ENCODE results near the gene ZNF474. TPM values are rescaled to one million over a fixed set of nuclear protein-coding genes. Genes with fewer than 3 reads are reported as not detected.

The ZNF474 gene
- total and polyA plus RNA-seq, 2 of the 4 experiments (the other 2 are of a cell fraction): 0.24 to 0.54 TPM

- peak overlapping the region; percentile 87 to 92 for H4K8ac ChIP-seq (ENCODE audit: low read depth in 2 of 2, low read length in 2 of 2)
- no peaks in the 10 kb centered on the region for H3K36me3 ChIP-seq (ENCODE audit: control insufficient read depth, insufficient read depth, low read length)
- H2AK9ac ChIP-seq (replicated peaks; ENCODE audit: low read depth, low read length, poor library complexity): peak overlapping the region; percentile 87
- peak overlapping the region; percentile 90 for H3K56ac ChIP-seq (ENCODE audit: extremely low read depth, insufficient read depth, low read length)
- no peaks in the 10 kb centered on the region for H3K27me3 ChIP-seq (ENCODE audit: control insufficient read depth, insufficient read depth, low read length)
- H2AFZ ChIP-seq (replicated peaks; ENCODE audit: low read length, poor library complexity): peak overlapping the region; percentile 2
- peak overlapping the region; percentile 76; the same call in 1 of the 2 replicates for H4K5ac ChIP-seq (ENCODE audit: low read depth, low read length)
- H3K4ac ChIP-seq (ENCODE audit: low read depth, low read length): peak overlapping the region; percentile 99
- BruUV-seq (replicated peaks): no TSS peak
- H3K14ac ChIP-seq (replicated peaks; ENCODE audit: low read depth, low read length): peak overlapping the region; percentile 85
- H2BK20ac ChIP-seq (ENCODE audit: low read depth, low read length): peak overlapping the region; percentile 100
- H3K23ac ChIP-seq (ENCODE audit: low read depth, low read length): peak overlapping the region; percentile 97
- in situ Hi-C loops (cut with MboI; ENCODE audit: low sequenced_read_pairs): no loop called here
- ChIA-PET POLR2A (ENCODE audit: unreplicated experiment) (interaction anchor here (1.2 to 1.9 kb wide), 2 partner anchors 25 to 86 kb away, joined by 3 to 7 read pairs; partner anchors contain the start of gene LOX), CTCF (interaction anchor here (0.7 to 2.6 kb wide), 5 partner anchors 9 to 963 kb away, joined by 3 to 7 read pairs (median 3); no protein-coding TSS in a partner anchor)
- dilution Hi-C loops (cut with HindIII; ENCODE audit: low sequenced_read_pairs, unreplicated experiment): no loop called here
- peak overlapping the region; percentile 44; the same call in 1 of the 2 replicates for H3K9ac ChIP-seq (ENCODE audit: low read depth, low read length)
- intact Hi-C loops (cut with micrococcal nuclease): loop anchor here (2.0 kb wide), 1 partner anchor 17 kb away; no protein-coding TSS in a partner anchor
- ATAC-seq (ENCODE audit: low read depth): peak; percentile 24
- no peak overlapping the region for H3K4me3 ChIP-seq (ENCODE audit: insufficient read depth, low read depth, low read length)
- no peaks in the 10 kb centered on the region for H4K20me1 ChIP-seq (ENCODE audit: insufficient read depth, low read length)
- peaks cover 0 to 6% of the 10 kb centered on the region in 2 experiments; a peak in 2 of 4 replicates for H3K79me1 ChIP-seq (ENCODE audit: low read depth in 1 of 2, low read length in 2 of 2)
- peak overlapping the region; percentile 95 for H2BK15ac ChIP-seq (ENCODE audit: low read depth, low read length)
- DNase-seq: no peak
- peaks cover 10% of the 10 kb centered on the region for H3K9me1 ChIP-seq (ENCODE audit: insufficient read depth, low read length)
- peak overlapping the region; percentile 93 for H3K27ac ChIP-seq (ENCODE audit: insufficient read depth, low read length)
- peaks cover 20% of the 10 kb centered on the region for H3K4me1 ChIP-seq (ENCODE audit: control insufficient read depth, insufficient read depth, low read length)
- H3K4me2 ChIP-seq (ENCODE audit: low read depth, low read length): peak overlapping the region; percentile 70; the same call in 1 of the 2 replicates
- H2BK5ac ChIP-seq (ENCODE audit: low read depth, low read length, poor library complexity, severe bottlenecking): peak overlapping the region; percentile 95
- no peak for TF ChIP-seq RFX5 (IDR thresholded peaks at IDR 0.05; ENCODE audit: low read depth, low read length)
- TF ChIP-seq RAD21 (IDR thresholded peaks at IDR 0.05; ENCODE audit: low read length): no peak
- peak overlapping the region; percentile 98 for H4K91ac ChIP-seq (ENCODE audit: insufficient read depth, low read depth, low read length)
- H3K18ac ChIP-seq (ENCODE audit: low read depth, low read length): peak overlapping the region; percentile 90; the same call in 1 of the 2 replicates
- peak overlapping the region; percentile 98 for H2AK5ac ChIP-seq (ENCODE audit: low read depth, low read length)
- peak overlapping the region; percentile 98 for H2BK120ac ChIP-seq (ENCODE audit: low read depth, low read length)
- no peaks in the 10 kb centered on the region for H3K9me3 ChIP-seq (ENCODE audit: control insufficient read depth, insufficient read depth, low read length)
Measured at GRCh38 chr5:122164070-122164435, 34.7 kb downstream of the ZNF474 start.
